ENCODE measurements around the gene ASB10. TPM values are rescaled to one million over a fixed set of nuclear protein-coding genes. Genes with fewer than 3 reads are reported as not detected.

Gene ASB10
- total and polyA plus RNA-seq, 2 experiments from 2014 or later = not detected

- Histone ChIP-seq H3K27ac (ENCODE audit: low read depth) (no peak overlapping the region), H3K36me3 (ENCODE audit: insufficient read depth) (no peaks in the 10 kb centered on the region; the same call in 1 of the 2 replicates), H3K4me1 (ENCODE audit: insufficient read depth) (peaks cover 15% of the 10 kb centered on the region), H3K4me2 (peak overlapping the region; percentile 88), H2AFZ (no peak overlapping the region), H4K20me1 (replicated peaks; ENCODE audit: insufficient read depth) (peaks cover 23% of the 10 kb centered on the region), H3F3A (replicated peaks; ENCODE audit: low read depth) (peaks cover 21% of the 10 kb centered on the region), H3K79me2 (replicated peaks; ENCODE audit: insufficient read depth) (no peaks in the 10 kb centered on the region), H3K9me2 (ENCODE audit: insufficient read depth) (no peaks in the 10 kb centered on the region), H3K4me3 (peak overlapping the region; percentile 88), H3K27me3 (ENCODE audit: insufficient read depth) (peaks cover 22% of the 10 kb centered on the region)
- TF ChIP-seq NANOG (IDR thresholded peaks at IDR 0.05; ENCODE audit: borderline replicate concordance) (no peak), CTCF (conservative IDR thresholded peaks at IDR 0.05; ENCODE audit: low read depth in 2 of 2) (no peak), REST (IDR thresholded peaks at IDR 0.05; ENCODE audit: unreplicated experiment) (no peak), ETS1 (IDR thresholded peaks at IDR 0.05) (no peak), POLR2AphosphoS5 (IDR thresholded peaks at IDR 0.05; ENCODE audit: low read depth) (no peak), ZNF114 (CRISPR knock-in tag; IDR thresholded peaks at IDR 0.05) (no peak), CREB1 (CRISPR knock-in tag; IDR thresholded peaks at IDR 0.05; ENCODE audit: low read depth) (no peak), EZH2phosphoT487 (IDR thresholded peaks at IDR 0.05; ENCODE audit: unreplicated experiment) (no peak), ZNF462 (CRISPR knock-in tag; IDR thresholded peaks at IDR 0.05) (no peak), STAT1 (IDR thresholded peaks at IDR 0.05; ENCODE audit: unreplicated experiment) (no peak), EZH2 (IDR thresholded peaks at IDR 0.05; ENCODE audit: low read depth, unreplicated experiment) (no peak), JUNB (IDR thresholded peaks at IDR 0.05; ENCODE audit: unreplicated experiment) (no peak), ZNF331 (CRISPR knock-in tag; IDR thresholded peaks at IDR 0.05; ENCODE audit: low read depth) (no peak)
- Mint-ChIP-seq H3K9me3 (no peaks in the 10 kb centered on the region), H3K4me1 (peaks cover 37% of the 10 kb centered on the region), H3K36me3 (ENCODE audit: low read depth) (peaks cover 26% of the 10 kb centered on the region), H3K4me3 (peak overlapping the region; percentile 82), H3K27me3 (ENCODE audit: insufficient read depth, low read depth, poor library complexity) (peaks cover 38% of the 10 kb centered on the region), H3K27ac (no peak overlapping the region)
- peak; percentile 4 for ATAC-seq
- DNase-seq (ENCODE audit: low spot score) = peak; percentile 41
Observed at GRCh38 chr7:151126491-151127137, 60.4 kb downstream of the ASB10 start.
